ENCODE results near the gene STXBP6. TPM values are rescaled to one million over a fixed set of nuclear protein-coding genes. Genes with fewer than 3 reads are reported as not detected.

STXBP6 gene
- total RNA-seq, 1 donor from 2014 or later: 41.4 TPM

DNA sequence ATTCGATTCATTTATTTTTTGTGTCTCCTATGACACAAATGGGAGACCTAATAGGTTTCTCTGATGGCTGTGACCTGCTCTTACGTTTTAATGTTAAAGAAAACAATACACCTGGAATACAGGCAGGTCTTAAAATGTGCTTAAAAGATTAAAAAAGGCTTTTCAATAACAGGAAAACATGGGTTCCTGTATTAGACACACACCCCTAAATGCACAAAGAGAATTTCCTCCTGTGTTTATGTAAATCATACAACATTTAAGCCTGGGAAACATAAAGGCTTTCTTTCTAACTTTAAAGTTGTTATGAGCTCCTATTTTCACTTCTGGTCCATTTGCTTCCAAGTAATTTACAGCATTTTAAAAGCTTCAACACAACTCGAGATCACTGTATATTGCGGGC lies 191.3 kb downstream of the STXBP6 start:
- no peak for ATAC-seq
- intact Hi-C loops (cut with DNase I): no loop called here

DNA sequence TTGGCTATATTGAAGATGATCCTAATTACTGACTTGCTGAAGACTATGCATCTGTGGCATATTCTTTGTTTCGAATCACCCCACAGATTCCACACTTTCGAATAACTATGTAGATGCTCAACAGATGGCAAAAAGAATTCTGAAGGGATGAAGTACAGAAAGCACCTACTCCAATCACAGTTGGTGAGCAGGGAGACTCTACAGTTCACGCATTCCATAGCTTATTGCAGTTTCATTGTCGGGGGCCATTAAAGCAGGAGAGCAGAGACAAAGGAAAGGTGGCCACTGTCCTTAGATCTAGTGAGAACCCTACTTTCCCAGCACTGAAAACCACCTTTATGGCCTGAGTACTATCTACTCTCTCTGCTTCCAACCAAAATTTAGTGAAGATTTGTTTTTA lies 191.9 kb downstream of the STXBP6 start:
- ATAC-seq (no peak), DNase-seq (ENCODE audit: missing footprints) (no peak)
- intact Hi-C loops (cut with DNase I): no loop called here

More for the DNA sequence above, 191.3 kb downstream of the STXBP6 start:
- DNase-seq (ENCODE audit: missing footprints): no peak

DNA sequence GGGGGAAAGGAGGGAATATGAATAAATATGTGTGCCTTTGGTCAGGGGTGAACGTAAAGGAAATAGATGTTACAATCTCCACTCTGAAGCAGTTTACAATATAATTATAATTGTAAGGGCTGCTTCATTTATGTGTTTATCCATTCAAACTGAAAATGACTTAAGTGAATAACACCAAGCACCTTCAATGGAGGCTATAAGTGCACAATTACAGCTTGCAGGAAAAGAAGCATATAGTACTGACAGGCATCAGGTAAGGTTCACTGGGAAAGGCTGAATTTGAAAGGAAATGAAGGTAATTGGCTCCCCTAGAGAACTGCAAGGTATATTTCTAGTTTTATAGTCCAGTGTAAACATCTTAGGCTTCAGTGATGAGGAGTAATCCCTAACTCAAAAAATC lies 192.7 kb downstream of the STXBP6 start:
- no peak for DNase-seq (ENCODE audit: missing footprints)
- ATAC-seq: no peak
- intact Hi-C loops (cut with DNase I): no loop called here

DNA sequence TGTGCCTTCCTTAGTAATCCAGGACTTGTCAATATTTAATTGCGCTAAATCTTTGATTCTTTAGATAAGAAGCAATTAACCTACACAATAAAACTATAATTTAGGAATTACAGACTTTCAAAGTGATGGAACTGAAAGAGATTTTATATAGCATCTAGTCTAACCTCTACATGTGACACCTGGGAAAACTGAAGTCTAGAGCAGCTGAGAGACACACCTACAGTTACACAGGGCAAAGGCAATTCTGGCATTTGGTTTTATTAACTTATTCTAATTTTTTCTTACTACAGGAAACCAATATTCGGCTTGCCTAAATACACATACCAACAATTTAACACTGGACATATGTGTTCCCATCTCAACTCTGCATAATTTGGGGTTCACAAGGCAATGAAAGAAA lies 196.5 kb downstream of the STXBP6 start:
- no peak for ATAC-seq
- DNase-seq (ENCODE audit: missing footprints): no peak
- intact Hi-C loops (cut with DNase I): no loop called here

DNA sequence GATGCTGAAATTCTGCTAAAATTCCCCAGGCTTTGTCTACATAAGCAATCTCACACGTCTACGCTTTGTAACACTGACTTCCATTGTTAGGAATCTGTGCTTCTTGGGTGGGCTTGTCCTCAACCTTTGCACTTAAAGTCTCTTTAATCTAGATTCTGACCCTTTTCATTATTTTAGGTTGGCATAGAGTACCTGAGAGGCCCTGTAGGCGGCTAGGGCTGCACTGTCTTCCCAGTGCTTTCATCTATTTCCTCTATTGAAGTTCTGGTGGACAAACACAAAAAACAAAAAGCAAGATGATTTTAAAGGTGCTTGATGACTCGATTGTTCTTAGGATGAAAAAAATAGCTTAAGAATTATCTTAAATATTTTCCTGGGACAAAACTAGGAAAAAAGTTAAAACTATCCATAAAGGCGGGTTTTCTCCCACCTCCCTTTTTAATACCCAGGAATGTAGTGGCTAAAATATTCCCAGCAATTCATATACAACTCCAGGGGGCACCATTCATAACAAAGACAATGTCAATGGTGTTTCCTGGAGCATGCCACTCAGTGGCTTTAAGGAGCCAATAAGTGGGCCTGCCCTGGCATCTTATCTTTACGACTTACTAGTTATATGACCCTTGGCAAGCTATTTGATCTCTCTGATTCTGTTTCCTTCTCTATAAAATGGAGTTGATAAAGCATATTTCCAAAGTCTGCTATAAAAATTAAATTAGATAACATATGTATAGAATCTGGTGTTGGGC lies 197.5 kb downstream of the STXBP6 start:
- intact Hi-C loops (cut with DNase I): no loop called here
- no peak for ATAC-seq

DNA sequence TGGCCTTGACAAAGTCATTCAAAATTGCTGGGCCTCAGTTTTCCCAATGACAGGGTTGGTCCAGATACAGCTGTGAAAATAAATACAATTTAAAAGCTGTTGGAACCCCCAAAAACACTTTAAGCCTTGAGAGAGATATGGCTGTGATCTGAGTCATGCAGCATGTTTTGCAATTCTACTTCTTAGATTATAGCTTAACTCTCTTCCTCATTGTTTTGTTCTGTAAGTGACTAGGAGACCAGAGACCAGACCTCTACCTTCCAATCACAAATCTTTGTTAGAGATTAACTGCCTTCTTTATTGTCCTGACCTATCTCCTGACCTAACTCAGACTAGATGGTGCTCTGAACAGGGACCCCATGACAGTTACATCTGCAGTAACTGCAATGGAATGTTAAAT lies 198.1 kb downstream of the STXBP6 start:
- intact Hi-C loops (cut with DNase I): no loop called here
- DNase-seq (ENCODE audit: missing footprints) (no peak), ATAC-seq (no peak)

More for the DNA sequence above, 197.5 kb downstream of the STXBP6 start:
- no peak for DNase-seq (ENCODE audit: missing footprints)

DNA sequence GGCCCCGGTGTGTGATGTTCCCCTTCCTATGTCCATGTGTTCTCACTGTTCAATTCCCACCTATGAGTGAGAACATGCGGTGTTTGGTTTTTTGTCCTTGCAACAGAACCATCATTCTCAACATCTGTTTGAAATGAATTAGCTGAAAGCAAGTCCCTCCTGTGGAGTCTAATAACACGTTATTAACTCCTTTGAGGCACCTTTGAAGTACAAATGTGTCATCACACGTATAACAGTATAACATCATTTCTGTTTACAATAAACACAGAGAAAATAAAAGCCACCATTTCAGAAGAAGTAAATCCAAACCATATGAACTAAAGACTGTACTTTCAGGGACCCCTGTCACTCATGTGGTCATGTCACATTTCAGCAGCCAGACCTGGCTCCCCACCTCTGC lies 198.5 kb downstream of the STXBP6 start:
- DNase-seq (ENCODE audit: missing footprints) (no peak), ATAC-seq (no peak)
- intact Hi-C loops (cut with DNase I): no loop called here

DNA sequence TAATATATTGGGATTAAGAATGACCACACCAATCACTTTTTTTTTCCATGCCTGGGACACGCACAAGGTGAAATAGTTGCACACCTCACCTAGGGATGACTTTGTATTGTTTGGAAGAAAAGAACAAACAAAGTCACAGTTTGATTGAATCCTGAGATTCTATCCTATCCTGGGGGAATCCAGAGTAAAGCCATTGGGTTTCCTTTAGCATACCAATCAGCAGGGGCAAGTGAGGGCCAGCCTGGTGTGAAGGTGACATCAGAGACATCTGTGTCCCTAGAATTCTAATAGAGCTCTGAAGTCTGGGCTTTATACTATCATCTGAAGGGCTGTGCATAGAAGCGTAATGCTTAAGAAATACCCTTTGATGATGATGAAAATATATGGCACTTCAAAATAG lies 199.9 kb downstream of the STXBP6 start:
- intact Hi-C loops (cut with DNase I): no loop called here
- ATAC-seq (no peak), DNase-seq (ENCODE audit: missing footprints) (no peak)

DNA sequence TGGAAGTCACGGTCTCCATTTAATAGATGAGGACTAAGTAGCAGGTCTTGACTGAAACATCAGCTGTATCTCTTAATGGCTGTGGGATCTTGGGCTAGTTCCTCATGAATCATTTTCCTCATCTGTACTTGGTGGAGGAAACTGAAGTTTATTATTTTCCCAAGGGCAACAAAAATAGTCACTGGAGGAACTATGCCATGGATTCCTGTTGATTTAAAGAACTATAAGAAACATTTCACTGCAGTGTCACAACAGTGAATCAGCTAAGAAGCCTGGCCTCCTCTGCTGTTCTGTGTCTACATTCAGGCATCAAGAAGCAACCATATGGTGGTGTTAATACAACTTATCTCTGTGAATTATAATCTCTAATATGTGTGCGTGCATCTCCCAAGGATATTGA lies 200.5 kb downstream of the STXBP6 start:
- ATAC-seq: no peak
- no peak for DNase-seq (ENCODE audit: missing footprints)
- intact Hi-C loops (cut with DNase I): no loop called here

DNA sequence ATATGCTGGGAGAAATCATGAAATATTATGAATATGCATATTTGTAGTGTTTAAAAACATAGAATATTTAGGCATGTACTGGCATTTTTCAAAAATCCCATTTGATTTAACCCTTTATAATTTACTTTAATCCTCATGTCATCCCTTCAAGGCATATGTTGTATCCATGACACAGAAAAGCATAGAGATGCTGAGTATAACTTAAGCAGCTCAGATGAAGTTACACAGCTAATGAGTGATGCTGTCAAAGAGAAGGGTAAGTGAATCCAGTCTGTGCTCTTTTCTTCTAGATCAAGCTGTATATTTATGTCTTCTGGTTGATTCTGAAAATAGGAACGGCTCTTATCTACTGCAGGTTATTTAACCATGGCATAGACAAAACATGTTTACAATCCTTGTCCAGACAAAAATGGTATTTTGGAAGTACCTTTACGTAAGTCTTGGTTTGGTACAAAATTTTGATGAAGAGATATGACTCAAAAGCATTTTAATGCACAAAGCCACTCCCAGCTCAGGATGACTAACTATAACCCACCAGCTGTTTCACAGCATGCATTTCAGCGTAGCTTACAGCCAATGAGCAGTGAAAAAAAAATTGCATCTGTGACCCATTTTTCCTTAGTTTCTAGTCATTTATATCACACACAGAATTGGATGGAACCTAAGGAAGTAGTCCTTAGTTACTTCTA lies 201.7 kb downstream of the STXBP6 start:
- intact Hi-C loops (cut with DNase I): no loop called here
- no peak for ATAC-seq
- DNase-seq (ENCODE audit: missing footprints): no peak

DNA sequence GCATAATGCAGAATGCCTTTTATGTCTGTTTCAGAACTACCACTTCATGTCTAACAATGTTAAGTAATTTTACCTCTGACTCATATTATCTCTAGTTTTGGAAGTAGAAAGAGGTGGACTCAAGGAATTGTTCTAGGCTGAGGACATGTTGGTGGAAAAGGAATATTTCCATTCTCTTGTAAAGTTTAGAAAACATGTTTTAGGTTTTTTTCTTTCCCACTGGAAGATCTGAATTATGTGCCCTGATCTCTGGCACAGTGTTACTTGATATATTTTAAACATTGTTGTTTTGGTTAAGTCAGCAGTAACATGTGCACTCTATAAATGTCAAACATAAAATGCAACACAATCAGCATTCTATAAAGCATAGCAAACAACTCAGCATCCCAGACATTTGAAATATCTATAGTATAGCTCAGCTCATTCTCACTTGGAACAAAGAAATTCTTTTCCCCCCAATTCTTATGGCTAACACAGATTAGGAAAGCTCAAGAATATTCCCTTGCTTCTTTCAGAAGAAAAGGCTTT lies 202.3 kb downstream of the STXBP6 start:
- intact Hi-C loops (cut with DNase I): no loop called here
- DNase-seq (ENCODE audit: missing footprints): no peak
- ATAC-seq: no peak

DNA sequence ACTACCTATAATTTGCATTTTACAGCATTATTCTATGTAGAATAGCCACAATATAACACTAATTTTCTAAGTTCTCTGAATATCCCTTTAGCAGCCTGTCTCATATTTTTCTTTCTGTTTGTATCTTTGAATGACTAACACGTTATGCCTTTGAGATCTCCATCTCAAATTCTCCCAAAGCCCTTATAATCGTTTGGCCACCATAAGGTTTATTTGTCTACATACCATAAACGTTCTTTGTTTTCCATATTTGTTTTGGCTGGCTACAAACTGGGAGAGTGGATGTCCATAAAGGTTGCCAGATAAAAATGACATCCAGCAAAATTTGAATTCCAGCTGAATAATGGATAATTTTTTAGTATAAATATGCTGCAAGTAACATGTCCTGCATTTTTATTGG lies 203.7 kb downstream of the STXBP6 start:
- ATAC-seq: no peak
- intact Hi-C loops (cut with DNase I): no loop called here
- no peak for DNase-seq (ENCODE audit: missing footprints)

DNA sequence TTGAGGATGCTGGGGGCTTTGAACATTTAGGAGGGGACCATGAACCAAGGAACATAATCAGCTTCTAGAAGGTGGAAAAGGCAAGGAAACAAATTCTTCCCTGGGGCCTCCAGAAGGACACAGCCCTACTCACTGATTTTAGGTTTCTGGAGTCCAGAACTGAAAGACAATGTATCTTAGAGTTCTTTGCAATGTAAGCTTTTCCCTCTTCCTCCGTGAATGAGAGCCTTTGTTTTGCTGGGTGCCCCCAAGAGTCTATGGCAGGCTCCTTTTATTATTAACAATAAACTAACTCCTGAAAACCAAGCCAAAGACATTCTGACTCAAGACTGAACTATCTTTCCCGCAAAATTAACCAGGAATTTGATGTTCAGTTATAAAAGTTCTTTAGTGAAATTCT lies 204.1 kb downstream of the STXBP6 start:
- intact Hi-C loops (cut with DNase I): no loop called here
- ATAC-seq (no peak), DNase-seq (ENCODE audit: missing footprints) (no peak)

DNA sequence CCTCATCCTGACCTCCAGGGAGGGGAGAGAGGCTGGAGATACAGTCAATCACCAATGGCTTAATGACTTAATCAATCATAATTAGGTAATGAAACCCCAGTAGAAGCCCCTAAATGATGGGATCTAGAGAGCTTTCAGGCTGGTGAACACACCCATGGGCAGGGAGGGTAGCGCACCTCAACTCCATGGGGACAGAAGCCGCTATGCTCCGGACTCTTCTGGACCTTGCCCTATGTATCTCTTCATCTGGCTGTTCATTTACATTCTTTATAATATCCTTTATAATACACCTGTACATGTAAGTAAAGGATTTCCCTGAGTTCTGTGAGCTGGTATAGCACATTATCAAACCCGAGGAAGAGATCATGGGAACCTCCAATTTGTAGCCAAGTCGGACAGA lies 205.9 kb downstream of the STXBP6 start:
- DNase-seq (ENCODE audit: missing footprints) (no peak), ATAC-seq (no peak)
- intact Hi-C loops (cut with DNase I): no loop called here

DNA sequence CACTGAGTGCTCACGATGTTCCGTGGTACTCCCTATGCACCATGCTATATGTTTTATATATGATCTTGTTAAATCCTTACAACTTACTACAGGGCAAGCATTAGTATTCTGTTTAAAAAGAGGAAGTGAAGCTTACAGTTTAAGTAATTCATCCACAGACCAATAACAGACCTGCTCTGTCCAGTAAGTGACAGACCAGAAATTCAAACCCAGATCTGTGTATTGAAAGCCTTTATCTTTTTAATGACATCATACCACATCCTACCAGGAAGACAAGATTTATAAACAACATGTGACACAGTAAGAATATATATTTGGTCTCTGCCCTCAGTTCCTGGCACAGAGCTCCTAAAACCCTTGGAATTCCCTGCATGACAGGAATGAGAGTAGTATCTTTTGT lies 206.5 kb downstream of the STXBP6 start:
- DNase-seq (ENCODE audit: missing footprints): no peak
- intact Hi-C loops (cut with DNase I): no loop called here
- no peak for ATAC-seq

DNA sequence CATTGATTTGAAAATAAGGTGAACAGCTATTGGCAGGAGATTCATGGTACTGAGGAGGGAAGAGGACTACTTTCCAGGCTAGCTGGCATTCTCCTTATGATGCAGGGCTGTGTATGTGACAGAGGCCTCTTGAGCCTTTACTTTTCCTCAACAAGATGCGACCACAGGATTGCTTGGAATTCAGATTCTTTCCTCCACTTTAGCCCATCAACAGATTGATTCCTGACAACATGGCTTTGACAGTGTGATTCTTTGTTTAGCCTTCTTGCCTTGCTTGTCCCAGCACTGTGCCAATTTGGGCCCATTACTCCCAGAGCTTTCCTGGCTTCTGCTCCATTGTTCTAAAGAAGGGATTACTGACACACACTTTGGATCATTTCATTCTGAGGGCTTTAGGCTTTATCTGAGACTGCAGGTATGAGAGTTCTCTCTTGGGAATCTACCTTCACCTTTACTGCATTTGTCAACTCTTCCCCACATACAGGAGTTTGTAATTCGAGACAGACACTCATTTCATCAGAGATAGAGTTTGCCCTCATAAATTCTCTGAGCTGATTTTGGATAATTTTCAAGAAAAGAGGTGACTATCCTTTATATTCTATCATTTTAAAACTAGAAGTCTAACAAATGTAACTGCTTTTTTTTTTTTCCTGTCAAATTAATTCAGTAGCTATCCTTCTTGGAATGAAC lies 209.6 kb downstream of the STXBP6 start:
- DNase-seq (ENCODE audit: missing footprints) (no peak), ATAC-seq (no peak)
- intact Hi-C loops (cut with DNase I): no loop called here

DNA sequence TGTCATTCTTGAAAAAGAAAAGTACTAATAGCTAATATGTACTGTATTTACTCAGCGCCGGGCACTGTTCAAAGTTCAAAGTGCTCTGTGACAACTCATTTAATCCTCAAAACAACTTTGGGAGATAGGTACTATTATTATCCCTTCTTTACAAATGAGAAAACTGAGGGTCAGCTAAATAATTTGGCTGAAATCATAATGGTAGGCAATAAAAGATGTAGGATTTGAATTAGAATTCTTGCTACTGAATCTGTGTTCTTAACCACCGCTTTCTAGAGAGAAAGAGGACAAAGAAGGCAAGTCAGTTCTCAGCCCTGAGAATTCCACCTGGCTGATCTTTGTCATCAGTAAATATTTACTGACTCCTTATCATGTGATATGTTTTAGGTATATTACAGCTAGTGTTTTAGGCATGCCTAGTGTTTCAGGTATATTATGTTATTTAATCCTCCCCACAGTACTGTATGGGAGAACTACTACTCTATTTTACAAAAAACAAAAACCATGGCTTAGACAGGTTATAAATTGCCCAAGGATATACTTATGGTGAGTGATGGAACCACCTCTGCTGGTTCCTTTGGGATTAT lies 210.2 kb downstream of the STXBP6 start:
- DNase-seq (ENCODE audit: missing footprints) (no peak), ATAC-seq (no peak)
- intact Hi-C loops (cut with DNase I): loop anchor here (2.0 to 5.0 kb wide), 2 partner anchors 23 to 88 kb away; no protein-coding TSS in a partner anchor

DNA sequence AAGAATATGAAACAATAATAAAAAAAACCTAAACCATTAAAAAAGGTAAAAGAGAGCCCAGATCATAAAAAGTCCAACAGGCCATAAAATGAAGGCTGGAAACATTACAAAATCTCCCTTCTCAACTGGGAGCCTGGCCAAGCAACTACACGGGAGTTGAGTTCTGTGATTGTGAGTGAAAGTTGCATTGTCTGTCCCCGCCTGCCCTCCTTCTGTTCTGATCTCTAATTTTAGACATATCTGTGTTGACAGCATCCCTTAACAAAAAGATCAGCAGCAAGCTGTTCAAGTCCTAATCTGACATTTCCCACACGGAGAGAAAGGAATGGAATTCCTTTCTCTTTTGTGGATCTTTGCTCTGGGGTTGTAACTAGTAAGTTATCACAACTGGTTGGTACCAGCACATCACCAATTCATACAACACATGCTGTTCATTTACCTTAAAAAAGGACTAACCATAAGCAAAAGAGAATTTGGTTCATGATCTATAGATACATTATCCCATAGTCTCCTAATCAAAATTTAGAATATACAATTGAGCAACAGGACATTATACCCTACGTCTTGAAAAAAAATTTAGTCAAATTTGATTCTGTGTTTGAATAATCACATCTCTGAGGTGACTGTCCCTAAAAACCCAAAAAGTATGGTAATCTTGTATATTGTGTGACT lies 210.9 kb downstream of the STXBP6 start:
- no peak for DNase-seq (ENCODE audit: missing footprints)
- peak; percentile 83 for ATAC-seq
- intact Hi-C loops (cut with DNase I): loop anchor here (2.0 to 5.0 kb wide), 2 partner anchors 22 to 88 kb away; no protein-coding TSS in a partner anchor
